Activated gamma-delta T cell treated with anti-CD3 and anti-CD28 coated beads, Interleukin-2, amount 50 U/mL, for 16 hours (primary cell): ENCODE measurements around the gene TRAPPC8.
"Not testable (repeated sequence)": the region's sequence is repeated elsewhere in the genome, so short reads cannot be mapped to it uniquely, and the experiment has no call there.

Source experiments
- DNase-seq: peaks from one replicate; pipeline ENCODE4 v3.0.0-alpha.2; 2020; ENCODE audit warnings: low read depth

TRAPPC8 gene

GRCh38 chr18:31943878-31944816 is 1.2 kb upstream of the TRAPPC8 start:
- no peak for DNase-seq

- DNase-seq: no peak
Observed at GRCh38 chr18:31942291-31942998, 483 bp downstream of the TRAPPC8 start.

- DNase-seq: no peak
Observed at GRCh38 chr18:31941010-31941809, 1.7 kb downstream of the TRAPPC8 start.

- DNase-seq: not testable (repeated sequence)
Observed at GRCh38 chr18:31934773-31935172, 8.2 kb downstream of the TRAPPC8 start.

- no peak for DNase-seq
Observed at GRCh38 chr18:31931886-31932240, 11.1 kb downstream of the TRAPPC8 start.

GRCh38 chr18:31931163-31931885 is 11.6 kb downstream of the TRAPPC8 start:
- DNase-seq: no peak

- no peak for DNase-seq
Observed at GRCh38 chr18:31929273-31929672, 13.7 kb downstream of the TRAPPC8 start.

GRCh38 chr18:31926988-31927387 is 15.9 kb downstream of the TRAPPC8 start:
- DNase-seq: not testable (repeated sequence)

GRCh38 chr18:31920277-31920676 is 22.7 kb downstream of the TRAPPC8 start:
- DNase-seq: no peak

GRCh38 chr18:31919366-31919765 is 23.6 kb downstream of the TRAPPC8 start:
- not testable (repeated sequence) for DNase-seq

GRCh38 chr18:31918733-31919132 is 24.2 kb downstream of the TRAPPC8 start:
- no peak for DNase-seq

- no peak for DNase-seq
Observed at GRCh38 chr18:31901063-31901462, 41.9 kb downstream of the TRAPPC8 start.

- not testable (repeated sequence) for DNase-seq
Observed at GRCh38 chr18:31899771-31900170, 43.2 kb downstream of the TRAPPC8 start.

GRCh38 chr18:31892936-31893335 is 50.0 kb downstream of the TRAPPC8 start:
- DNase-seq: no peak

- no peak for DNase-seq
Observed at GRCh38 chr18:31891566-31891965, 51.4 kb downstream of the TRAPPC8 start.

- no peak for DNase-seq
Observed at GRCh38 chr18:31884020-31884419, 58.9 kb downstream of the TRAPPC8 start.

GRCh38 chr18:31880186-31880898 is 62.6 kb downstream of the TRAPPC8 start:
- DNase-seq: no peak

- DNase-seq: no peak
Observed at GRCh38 chr18:31878358-31878757, 64.6 kb downstream of the TRAPPC8 start.

GRCh38 chr18:31877900-31878299 is 65.0 kb downstream of the TRAPPC8 start:
- no peak for DNase-seq

- no peak for DNase-seq
Observed at GRCh38 chr18:31876707-31877106, 66.2 kb downstream of the TRAPPC8 start.

- DNase-seq: no peak
Observed at GRCh38 chr18:31875301-31875700, 67.6 kb downstream of the TRAPPC8 start.
